Hepatocyte (in vitro differentiated cells): Measurements from ENCODE around the gene POLR3K. TPM values are rescaled to one million over a fixed set of nuclear protein-coding genes. Genes with fewer than 3 reads are reported as not detected.
"Not testable (repeated sequence)": the region's sequence is repeated elsewhere in the genome, so short reads cannot be mapped to it uniquely, and the experiment has no call there.

Source experiments
- DNase-seq: peaks from one replicate; pipeline ENCODE4 v3.0.0-alpha.2; 2016; ENCODE audit warnings: low spot score
- H2AFZ ChIP-seq: fragments of 200-600 bp; sonication (generic); 2 replicates; pipeline ENCODE4 v1.6.0; 2016; ENCODE audit warnings: antibody characterized with exemption, mild to moderate bottlenecking
- H3K27ac ChIP-seq: fragments of 200-600 bp; sonication (generic); 2 replicates; pipeline ENCODE4 v1.5.1; 2016; ENCODE audit warnings: mild to moderate bottlenecking
- H3K27me3 ChIP-seq: fragments of 200-600 bp; sonication (generic); 2 replicates; pipeline ENCODE4 v1.6.1; 2016
- H3K36me3 ChIP-seq: fragments of 200-600 bp; sonication (generic); replicated peaks from 2 replicates; pipeline ENCODE4 v1.5.1; 2016; ENCODE audit warnings: low read depth; ENCODE audit not compliant: insufficient read depth
- H3K4me1 ChIP-seq: fragments of 200-600 bp; sonication (generic); 2 replicates; pipeline ENCODE4 v1.5.1; 2016; ENCODE audit warnings: mild to moderate bottlenecking, moderate library complexity; ENCODE audit not compliant: insufficient read depth
- H3K4me2 ChIP-seq: fragments of 200-600 bp; sonication (generic); 2 replicates; pipeline ENCODE4 v1.6.0; 2016
- H3K4me3 ChIP-seq: fragments of 200-600 bp; sonication (generic); 2 replicates; pipeline ENCODE4 v1.5.1; 2016; ENCODE audit warnings: mild to moderate bottlenecking
- H3K79me2 ChIP-seq: fragments of 200-600 bp; sonication (generic); 2 replicates; pipeline ENCODE4 v1.6.0; 2017; ENCODE audit warnings: mild to moderate bottlenecking
- H3K9me2 ChIP-seq: fragments of 200-600 bp; sonication (generic); replicated peaks from 2 replicates; pipeline ENCODE4 v1.6.0; 2017; ENCODE audit warnings: mild to moderate bottlenecking; ENCODE audit not compliant: insufficient read depth
- H3K9me3 ChIP-seq: fragments of 200-600 bp; sonication (generic); 2 replicates; pipeline ENCODE4 v1.5.1; 2016; ENCODE audit warnings: low read depth, mild to moderate bottlenecking
- H4K20me1 ChIP-seq: fragments of 200-600 bp; sonication (generic); 2 replicates; pipeline ENCODE4 v1.6.0; 2016; ENCODE audit warnings: mild to moderate bottlenecking; ENCODE audit not compliant: insufficient read depth, poor library complexity, severe bottlenecking
- EZH2 ChIP-seq: fragments of 200-600 bp; sonication (generic); IDR thresholded peaks from 2 replicates; pipeline ENCODE4 v1.6.1; 2016; ENCODE audit warnings: antibody characterized with exemption, mild to moderate bottlenecking, borderline replicate concordance
- EZH2phosphoT487 ChIP-seq: fragments of 200-600 bp; sonication (generic); IDR thresholded peaks from one replicate; pipeline ENCODE4 v1.6.1; 2018; ENCODE audit warnings: antibody characterized with exemption, mild to moderate bottlenecking, low read depth, moderate library complexity; ENCODE audit not compliant: unreplicated experiment, severe bottlenecking
- WGBS: methylation state at CpG from one replicate; pipeline ENCODE4 v1.1.6; 2016; ENCODE audit warnings: low lambda C conversion rate; ENCODE audit errors: missing lambda C conversion rate; 5-methylcytosine and 5-hydroxymethylcytosine counted together
- polyA plus RNA-seq: library from polyadenylated mRNA; unstranded; fragments of >200 nt; fragmentation: Nextera tagmentation; extraction: Ambion mirVana; gene quantifications from 2 replicates; pipeline ENCODE4 v1.2.1, GENCODE V29; 2016
- total RNA-seq: library from RNA; depleted of rRNA; stranded (reverse); fragments of >200 nt; gene quantifications from 2 replicates; pipeline ENCODE4 v1.2.3, GENCODE V29; 2014
- TF ChIP-seq, protein P1 (sequence below): fragments of 200-600 bp; sonication (generic); IDR thresholded peaks from 2 replicates; pipeline ENCODE4 v1.5.1; 2016; ENCODE audit warnings: antibody characterized with exemption, mild to moderate bottlenecking; ENCODE audit not compliant: poor library complexity

Gene POLR3K
- total and polyA plus RNA-seq, 2 experiments from 2014 or later = 2.7 to 12.5 TPM

DNA sequence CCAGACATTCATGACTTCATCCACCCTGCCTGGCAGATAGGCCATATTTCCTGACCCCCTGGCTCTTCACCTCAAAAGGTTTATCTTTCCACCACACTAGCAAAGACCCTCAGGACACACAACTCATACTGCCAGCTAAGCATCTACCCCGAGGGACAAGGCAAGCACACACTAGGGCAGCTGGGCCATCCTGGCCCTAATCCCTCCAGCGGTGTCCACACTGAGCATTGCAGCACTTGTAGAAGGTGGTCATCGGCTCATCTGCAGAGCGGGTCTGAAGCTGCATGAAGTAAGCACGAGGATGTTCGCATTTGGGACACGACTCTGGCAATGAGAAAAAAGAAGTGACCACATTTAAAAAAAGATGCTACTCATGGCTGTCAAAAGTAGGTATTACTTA lies 6.2 kb downstream of the POLR3K start:
- TF ChIP-seq, protein P1, sequence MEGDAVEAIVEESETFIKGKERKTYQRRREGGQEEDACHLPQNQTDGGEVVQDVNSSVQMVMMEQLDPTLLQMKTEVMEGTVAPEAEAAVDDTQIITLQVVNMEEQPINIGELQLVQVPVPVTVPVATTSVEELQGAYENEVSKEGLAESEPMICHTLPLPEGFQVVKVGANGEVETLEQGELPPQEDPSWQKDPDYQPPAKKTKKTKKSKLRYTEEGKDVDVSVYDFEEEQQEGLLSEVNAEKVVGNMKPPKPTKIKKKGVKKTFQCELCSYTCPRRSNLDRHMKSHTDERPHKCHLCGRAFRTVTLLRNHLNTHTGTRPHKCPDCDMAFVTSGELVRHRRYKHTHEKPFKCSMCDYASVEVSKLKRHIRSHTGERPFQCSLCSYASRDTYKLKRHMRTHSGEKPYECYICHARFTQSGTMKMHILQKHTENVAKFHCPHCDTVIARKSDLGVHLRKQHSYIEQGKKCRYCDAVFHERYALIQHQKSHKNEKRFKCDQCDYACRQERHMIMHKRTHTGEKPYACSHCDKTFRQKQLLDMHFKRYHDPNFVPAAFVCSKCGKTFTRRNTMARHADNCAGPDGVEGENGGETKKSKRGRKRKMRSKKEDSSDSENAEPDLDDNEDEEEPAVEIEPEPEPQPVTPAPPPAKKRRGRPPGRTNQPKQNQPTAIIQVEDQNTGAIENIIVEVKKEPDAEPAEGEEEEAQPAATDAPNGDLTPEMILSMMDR = no peak
- TF ChIP-seq EZH2phosphoT487 (no peak), EZH2 (no peak)
- DNase-seq = no peak
- H3K4me2 ChIP-seq = no peak overlapping the region

DNA sequence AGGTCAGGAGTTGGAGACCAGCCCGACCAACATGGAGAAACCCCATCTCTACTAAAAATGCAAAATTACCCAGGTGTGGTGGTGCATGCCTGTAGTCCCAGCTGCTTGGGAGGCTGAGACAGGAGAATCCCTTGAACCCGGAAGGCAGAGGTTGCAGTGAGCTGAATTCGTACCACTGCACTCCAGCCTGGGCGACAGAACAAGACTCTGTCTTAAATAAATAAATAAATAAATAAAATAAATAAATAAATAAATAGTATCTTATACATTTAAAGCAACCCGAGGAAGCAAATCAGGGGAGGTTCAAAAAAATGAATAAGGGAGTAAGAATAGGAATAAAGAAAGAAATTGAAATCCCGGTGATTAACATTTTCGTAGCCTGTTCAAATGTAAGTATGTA lies 6.9 kb downstream of the POLR3K start:
- H3K27ac ChIP-seq, DNase-seq, H3K9me3 ChIP-seq, H3K4me3 ChIP-seq, H3K4me2 ChIP-seq, H3K4me1 ChIP-seq, H3K9me2 ChIP-seq, H3K79me2 ChIP-seq, H3K27me3 ChIP-seq, H3K36me3 ChIP-seq, H4K20me1 ChIP-seq, H2AFZ ChIP-seq: not testable (repeated sequence)
- WGBS = 98% methylated on average over 7 of the region's 7 CpGs

More for the DNA sequence above, 6.2 kb downstream of the POLR3K start:
- H3K9me2 ChIP-seq = no peaks in the 10 kb centered on the region
- H4K20me1 ChIP-seq = no peaks in the 10 kb centered on the region
- H2AFZ ChIP-seq = no peak overlapping the region
- no peak overlapping the region for H3K4me3 ChIP-seq
- H3K79me2 ChIP-seq = peaks cover 16% of the 10 kb centered on the region
- no peaks in the 10 kb centered on the region for H3K9me3 ChIP-seq
- H3K27me3 ChIP-seq = no peaks in the 10 kb centered on the region
- H3K27ac ChIP-seq = no peak overlapping the region
- WGBS = 95% methylated on average over 7 of the region's 7 CpGs
- no peaks in the 10 kb centered on the region for H3K36me3 ChIP-seq
- H3K4me1 ChIP-seq = no peaks in the 10 kb centered on the region

DNA sequence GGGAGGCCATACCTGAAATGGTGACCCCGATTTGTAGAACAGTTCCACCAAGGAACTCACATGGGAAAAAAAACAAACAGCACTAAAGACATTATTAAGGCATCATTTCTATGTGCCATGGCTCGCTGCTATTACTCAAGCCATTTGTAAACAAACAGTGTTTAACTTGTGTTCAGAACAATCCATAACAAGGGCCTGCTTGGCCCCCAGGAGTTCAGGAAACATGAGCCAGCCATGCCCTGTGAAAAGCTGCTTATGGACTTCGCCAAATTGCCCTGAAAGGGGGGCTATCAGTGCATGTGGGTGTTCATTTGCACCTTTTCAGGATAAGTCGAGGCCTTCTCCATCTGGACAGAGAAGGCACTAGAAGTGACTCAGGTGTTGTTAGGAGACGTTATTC lies 8.0 kb downstream of the POLR3K start:
- WGBS = 70% methylated on average over 5 of the region's 5 CpGs

DNA sequence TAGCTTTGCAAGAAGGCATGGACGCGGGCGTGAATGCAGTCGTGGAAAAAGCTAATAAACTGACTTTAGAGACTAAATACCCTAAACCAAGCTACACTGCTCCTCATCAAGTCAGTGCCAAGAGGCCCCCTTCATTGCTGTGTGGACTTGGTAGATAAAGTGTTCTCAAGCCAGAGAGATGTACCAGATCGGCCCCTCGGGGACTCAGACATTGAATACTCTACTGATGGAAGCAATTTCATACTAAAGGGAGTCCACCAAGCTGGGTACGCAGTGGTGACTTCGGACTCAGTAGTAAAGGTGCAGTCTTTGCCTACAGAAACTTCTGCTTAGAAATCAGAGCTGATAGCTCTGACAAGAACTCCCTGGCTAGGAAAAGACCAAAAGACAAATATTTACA lies 8.8 kb downstream of the POLR3K start:
- WGBS = 89% methylated on average over 8 of the region's 8 CpGs
- Histone ChIP-seq H3K27ac (no peak overlapping the region), H3K9me2 (no peaks in the 10 kb centered on the region), H2AFZ (no peak overlapping the region), H3K79me2 (no peaks in the 10 kb centered on the region), H3K27me3 (no peaks in the 10 kb centered on the region), H3K4me2 (no peak overlapping the region), H3K36me3 (no peaks in the 10 kb centered on the region), H3K4me3 (no peak overlapping the region), H4K20me1 (no peaks in the 10 kb centered on the region), H3K4me1 (no peaks in the 10 kb centered on the region), H3K9me3 (no peaks in the 10 kb centered on the region)
- TF ChIP-seq EZH2 (no peak), EZH2phosphoT487 (no peak)
- TF ChIP-seq, protein P1 = no peak
- DNase-seq = no peak

More for the DNA sequence above, 8.0 kb downstream of the POLR3K start:
- Histone ChIP-seq H3K9me3 (no peaks in the 10 kb centered on the region), H3K4me3 (no peak overlapping the region), H3K79me2 (no peaks in the 10 kb centered on the region), H3K4me1 (no peaks in the 10 kb centered on the region), H3K36me3 (no peaks in the 10 kb centered on the region), H3K27ac (no peak overlapping the region), H4K20me1 (no peaks in the 10 kb centered on the region), H3K9me2 (no peaks in the 10 kb centered on the region), H3K4me2 (no peak overlapping the region), H3K27me3 (no peaks in the 10 kb centered on the region), H2AFZ (no peak overlapping the region)
- TF ChIP-seq EZH2 (no peak), EZH2phosphoT487 (no peak)
- TF ChIP-seq, protein P1 = no peak
- DNase-seq = no peak
